Fibroblast of mammary gland (primary cell): ENCODE measurements around the gene SOX9.

Experiments
- DNase-seq: peaks from one replicate; pipeline ENCODE4 v3.0.0-alpha.2; 2010; ENCODE audit warnings: low read depth
- H3K4me3 ChIP-seq: 2 replicates; pipeline ENCODE4 v1.5.1; 2011; ENCODE audit warnings: low read depth, mild to moderate bottlenecking, low read length, moderate library complexity; ENCODE audit not compliant: control insufficient read depth
- TF ChIP-seq, protein P1 (sequence below): conservative IDR thresholded peaks from 2 replicates; pipeline ENCODE4 v1.5.1; 2011; ENCODE audit warnings: low read depth, low read length, inconsistent platforms; ENCODE audit not compliant: control insufficient read depth, insufficient read depth

Gene SOX9

DNA sequence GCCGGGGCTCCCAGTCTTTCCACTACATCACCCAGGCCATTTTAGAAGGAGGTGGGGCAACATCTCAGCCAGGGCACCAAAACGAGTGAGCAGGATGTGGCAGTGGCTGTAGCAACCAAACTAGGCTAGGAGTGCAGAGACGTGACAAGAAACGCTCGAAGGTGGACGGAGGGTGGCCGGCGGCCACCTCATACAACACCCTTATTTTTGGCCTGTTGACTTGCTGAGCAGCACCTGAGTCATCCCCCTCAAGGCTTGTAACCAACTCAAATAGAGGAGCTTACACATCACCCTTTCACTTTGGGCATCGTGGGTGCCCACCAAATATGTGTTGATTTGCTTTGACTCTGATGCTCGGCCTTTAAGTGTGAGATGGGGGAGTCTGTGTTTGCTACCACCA, 23.7 kb upstream of the SOX9 start:
- TF ChIP-seq, protein P1, sequence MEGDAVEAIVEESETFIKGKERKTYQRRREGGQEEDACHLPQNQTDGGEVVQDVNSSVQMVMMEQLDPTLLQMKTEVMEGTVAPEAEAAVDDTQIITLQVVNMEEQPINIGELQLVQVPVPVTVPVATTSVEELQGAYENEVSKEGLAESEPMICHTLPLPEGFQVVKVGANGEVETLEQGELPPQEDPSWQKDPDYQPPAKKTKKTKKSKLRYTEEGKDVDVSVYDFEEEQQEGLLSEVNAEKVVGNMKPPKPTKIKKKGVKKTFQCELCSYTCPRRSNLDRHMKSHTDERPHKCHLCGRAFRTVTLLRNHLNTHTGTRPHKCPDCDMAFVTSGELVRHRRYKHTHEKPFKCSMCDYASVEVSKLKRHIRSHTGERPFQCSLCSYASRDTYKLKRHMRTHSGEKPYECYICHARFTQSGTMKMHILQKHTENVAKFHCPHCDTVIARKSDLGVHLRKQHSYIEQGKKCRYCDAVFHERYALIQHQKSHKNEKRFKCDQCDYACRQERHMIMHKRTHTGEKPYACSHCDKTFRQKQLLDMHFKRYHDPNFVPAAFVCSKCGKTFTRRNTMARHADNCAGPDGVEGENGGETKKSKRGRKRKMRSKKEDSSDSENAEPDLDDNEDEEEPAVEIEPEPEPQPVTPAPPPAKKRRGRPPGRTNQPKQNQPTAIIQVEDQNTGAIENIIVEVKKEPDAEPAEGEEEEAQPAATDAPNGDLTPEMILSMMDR, result no peak
- no peak overlapping the region for H3K4me3 ChIP-seq
- DNase-seq, result no peak

DNA sequence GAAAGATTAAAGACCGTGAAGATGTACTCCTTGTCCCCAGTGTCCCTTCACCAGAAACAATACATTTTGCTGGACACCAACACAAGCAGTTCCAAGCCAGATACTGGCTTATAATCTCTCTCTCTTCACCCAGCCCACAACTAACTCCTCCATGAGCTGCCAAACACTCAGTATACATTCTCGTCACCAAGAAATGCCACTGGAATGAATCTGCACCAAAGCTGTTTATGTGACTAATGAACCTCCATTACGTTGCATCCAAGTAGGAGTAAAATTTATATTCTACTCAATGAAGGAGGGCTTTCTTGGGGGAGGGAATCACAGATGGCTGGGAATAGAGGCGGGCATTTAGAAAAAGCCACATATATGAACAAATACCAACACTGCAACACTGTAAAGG, 20.9 kb upstream of the SOX9 start:
- TF ChIP-seq, protein P1, result no peak
- H3K4me3 ChIP-seq, result no peak overlapping the region
- no peak for DNase-seq

DNA sequence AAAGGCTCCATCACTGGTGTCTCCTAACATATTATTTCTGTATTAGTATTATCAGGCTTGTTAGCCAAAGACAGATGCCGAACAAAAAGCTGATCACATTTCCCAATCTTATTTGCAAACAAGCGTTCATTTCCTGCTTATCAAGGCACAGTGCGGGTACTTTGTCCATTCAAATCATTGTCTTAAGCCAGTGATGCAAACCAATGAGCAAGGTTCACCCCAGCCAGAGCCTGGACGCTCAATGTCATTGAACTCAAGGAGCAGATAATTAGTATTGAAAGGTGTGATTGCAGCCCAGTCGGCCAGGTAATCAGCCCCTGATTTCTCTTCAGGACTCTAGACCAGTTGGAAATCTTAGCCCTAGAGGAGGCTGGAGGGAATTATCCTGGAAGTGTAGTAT, 20.4 kb upstream of the SOX9 start:
- DNase-seq, result no peak
- no peak overlapping the region for H3K4me3 ChIP-seq
- TF ChIP-seq, protein P1, result no peak

DNA sequence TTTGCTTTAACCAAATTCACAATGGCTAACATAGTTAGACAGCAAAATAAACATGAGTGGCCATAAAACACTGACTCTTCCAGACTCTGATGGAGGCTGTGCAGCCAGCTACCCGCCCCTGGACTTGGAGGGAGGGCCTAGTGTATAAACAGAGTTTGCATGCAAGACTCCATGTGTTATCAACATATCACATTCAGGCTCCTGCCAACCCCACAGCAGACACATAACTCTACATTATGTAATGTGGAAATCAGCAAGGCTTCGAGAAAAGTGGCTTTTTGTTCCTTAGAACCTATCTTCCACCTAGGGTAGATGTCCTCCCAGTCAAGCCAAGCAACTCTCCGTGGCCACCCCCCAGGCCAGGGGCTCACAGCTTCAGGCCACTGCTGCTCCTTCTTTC, 19.3 kb upstream of the SOX9 start:
- TF ChIP-seq, protein P1, result no peak
- no peak overlapping the region for H3K4me3 ChIP-seq
- no peak for DNase-seq

DNA sequence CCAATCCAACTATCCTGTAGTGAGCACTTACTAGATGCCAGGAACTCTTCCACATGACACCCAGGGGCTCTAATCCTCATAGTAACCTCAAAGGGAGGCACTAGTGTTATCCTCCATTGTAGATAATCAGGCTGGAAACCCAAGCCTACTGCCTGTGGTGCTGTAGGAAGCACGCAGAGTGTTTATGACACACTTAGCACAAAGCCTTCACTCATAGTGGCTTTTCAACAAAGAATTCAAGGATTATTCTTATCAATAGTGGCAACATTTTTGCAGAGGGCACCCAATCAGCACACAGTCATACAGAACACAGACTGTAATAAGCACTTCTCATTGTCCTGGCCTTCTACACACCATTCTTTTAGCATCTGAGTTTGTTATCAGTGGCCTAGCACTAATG, 18.5 kb upstream of the SOX9 start:
- DNase-seq, result no peak
- H3K4me3 ChIP-seq, result no peak overlapping the region
- TF ChIP-seq, protein P1, result no peak

DNA sequence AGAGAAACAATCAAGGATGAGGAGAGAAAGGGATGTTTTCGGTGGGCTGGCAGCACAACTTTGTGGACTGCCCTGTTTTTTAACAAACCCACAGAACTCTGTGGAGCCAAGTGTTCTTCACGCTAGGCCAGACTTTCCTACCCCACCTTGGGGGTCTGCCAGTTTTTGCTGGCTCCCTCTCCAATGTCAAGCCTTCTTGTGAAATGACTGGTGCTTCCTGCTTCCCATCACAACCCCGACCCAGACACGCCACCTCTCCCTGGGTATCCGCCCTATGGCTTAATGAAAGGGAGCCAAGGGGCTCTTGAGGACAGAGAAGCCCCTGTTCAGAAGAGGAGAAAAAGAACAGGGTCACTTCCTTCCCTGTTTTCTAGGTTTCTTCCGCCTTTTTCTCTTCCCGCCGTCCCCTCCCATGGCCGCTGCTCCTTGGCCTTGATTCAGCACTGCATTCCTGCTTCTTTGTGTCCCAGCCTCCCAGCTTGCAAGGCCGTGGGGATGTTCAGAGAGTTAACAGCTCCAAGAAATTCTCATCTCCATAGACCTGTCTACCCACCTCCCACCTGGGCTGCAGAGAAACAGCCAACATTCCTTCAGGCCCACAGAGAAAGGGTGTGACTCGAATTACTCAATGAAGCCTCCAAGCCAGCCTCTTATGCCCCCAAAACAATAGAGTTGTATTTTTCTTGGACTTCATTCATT, 16.5 kb upstream of the SOX9 start:
- TF ChIP-seq, protein P1, result no peak
- no peak for DNase-seq
- no peak overlapping the region for H3K4me3 ChIP-seq

DNA sequence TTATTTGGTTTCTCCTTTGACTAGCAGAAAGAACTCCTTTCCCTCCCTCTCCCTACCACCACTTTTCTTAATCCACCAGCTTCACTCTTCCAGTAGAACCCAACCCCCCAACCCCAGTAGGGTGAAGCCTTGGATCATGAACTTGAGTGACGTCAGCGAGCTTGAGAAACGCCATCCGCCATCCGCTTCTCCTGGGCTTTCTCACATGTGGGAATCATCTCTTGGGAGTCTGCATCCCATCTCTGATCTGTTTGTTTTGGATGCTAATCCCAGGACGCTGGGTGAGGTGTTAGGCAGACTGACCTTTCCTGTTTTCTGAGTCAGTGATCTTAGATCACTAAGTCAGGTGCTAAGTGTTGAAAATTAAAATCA, 16.0 kb upstream of the SOX9 start:
- H3K4me3 ChIP-seq, result no peak overlapping the region
- TF ChIP-seq, protein P1, result no peak

More for the DNA sequence above, 16.0 kb upstream of the SOX9 start:
- no peak for DNase-seq
